GM12872 (cell line): Measurements from ENCODE around the gene PTPRM.

Experiments used
- CTCF ChIP-seq: IDR thresholded peaks from 3 replicates; pipeline ENCODE4 v1.5.1; 2011; ENCODE audit warnings: low read depth, mild to moderate bottlenecking, low read length, moderate library complexity; ENCODE audit not compliant: insufficient read depth

PTPRM gene

DNA sequence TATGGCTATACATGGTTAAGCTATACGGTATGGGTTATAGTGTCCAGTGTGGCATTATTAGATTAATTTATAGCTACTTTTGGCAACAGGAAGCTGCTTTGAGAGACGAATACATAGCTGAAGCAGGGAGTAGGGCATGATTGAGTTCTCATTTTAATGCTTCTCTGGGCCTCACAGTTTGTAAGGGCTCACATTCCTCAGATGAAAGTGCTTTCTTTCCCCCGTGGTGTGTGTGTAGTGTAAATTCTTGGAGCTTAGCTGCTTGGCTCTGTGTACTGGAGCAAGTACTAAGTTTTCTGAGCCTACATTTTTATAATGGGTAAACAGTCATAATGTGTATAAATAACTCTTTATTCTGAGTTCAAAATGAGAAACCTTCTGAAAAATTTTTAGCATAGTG is 173.7 kb downstream of the PTPRM start:
- no peak for TF ChIP-seq CTCF

- TF ChIP-seq CTCF: no peak
Measured at GRCh38 chr18:7741640-7742039, 174.5 kb downstream of the PTPRM start.

GRCh38 chr18:7742224-7742623 is 175.1 kb downstream of the PTPRM start:
- no peak for TF ChIP-seq CTCF

DNA sequence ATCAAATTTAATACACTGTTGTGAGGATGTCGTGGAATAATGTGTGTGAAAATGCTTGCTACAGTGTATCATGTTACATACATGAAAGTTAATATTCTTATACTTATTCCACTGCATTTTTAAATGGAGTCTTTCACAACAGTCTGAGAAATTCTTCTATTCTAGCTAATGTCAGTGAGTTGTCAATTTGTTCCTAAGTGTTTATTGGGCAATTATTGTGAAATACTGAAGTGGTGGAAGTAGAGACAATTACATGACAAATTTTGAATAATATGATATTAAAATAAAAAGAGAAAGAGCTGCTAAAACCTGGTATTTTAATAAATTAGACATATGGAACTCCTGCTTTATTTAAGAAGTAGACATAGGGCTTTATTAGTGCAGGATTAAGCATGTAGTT is 176.1 kb downstream of the PTPRM start:
- no peak for TF ChIP-seq CTCF

DNA sequence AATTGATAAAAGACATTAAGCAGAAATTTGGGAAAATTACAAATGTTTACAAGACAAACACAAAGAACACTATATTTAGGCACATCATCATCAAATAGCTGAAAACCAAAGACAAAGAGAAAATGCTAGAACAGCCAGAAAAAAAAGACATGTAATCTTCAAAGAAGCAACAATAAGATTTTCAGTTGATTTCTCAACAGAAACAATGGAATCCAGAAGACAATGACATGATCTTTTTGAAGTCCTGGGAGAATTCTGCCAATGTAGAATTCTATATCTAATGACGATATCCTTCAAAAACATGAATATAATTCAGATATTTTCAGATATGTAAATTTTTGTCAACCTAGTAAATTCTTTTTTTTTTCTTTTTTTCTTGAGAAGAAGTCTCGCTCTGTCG is 179.0 kb downstream of the PTPRM start:
- TF ChIP-seq CTCF: no peak

DNA sequence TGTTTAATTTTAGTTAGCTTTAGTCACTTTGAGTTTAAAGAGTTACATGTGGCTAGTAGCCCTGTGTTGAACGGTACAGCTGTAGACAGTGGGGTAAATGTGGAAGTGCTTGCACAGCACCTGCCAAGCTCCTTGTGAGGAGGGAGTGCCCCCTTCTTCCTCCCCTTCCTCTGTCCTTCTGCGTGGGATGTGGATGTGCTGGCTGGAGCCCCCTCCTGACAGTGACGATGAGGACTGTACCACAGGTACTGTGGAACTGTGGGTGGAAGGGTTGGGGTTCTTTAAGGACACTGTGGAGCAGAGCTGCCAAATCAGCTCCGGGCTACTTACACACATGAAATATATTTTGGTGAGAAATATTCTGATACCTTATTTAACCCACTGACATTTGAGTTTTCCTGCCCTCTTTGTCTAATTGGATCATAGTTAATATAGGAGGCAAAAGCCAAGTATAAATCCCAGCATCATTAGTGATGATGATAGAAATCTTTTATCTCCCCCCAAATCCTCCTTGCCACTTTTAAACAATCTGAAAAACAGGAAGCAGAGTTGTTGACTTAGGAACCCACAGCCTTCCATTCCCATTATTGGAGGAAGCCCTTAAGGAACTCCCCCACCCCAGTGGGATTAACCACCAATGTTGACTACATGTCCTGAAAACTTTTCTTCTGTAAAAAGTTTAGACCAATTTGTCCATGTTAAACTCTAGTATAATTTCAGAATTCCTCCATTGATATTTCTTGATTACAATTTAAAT is 181.3 kb downstream of the PTPRM start:
- no peak for TF ChIP-seq CTCF

DNA sequence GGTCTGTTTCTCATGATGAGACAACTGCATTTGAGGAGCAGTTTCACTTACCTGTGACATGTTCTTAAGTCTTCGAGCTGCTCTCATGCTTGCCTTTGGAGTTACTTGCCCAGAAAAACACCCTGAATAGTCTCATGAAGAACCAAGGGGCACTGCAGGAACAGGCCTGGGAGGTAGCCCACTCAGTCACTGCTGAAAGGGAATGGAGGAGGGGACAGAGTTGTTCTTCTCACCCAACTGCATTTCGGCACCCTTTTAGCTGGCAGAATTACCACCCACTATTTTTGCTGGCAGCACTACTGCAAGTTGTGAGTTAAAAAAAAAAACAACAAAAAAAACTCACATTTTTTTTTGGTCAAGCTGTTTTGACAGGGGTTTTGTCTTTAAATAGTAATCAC is 181.9 kb downstream of the PTPRM start:
- no peak for TF ChIP-seq CTCF
